SK-N-MC (cell line): Measurements from ENCODE around the gene SLC2A14.
"Not testable (repeated sequence)": the region's sequence is repeated elsewhere in the genome, so short reads cannot be mapped to it uniquely, and the experiment has no call there.

Experiments used
- EZH2 ChIP-seq: fragments of 200-600 bp; sonication (generic); IDR thresholded peaks from one replicate; pipeline ENCODE4 v1.6.1; 2017; ENCODE audit warnings: antibody characterized with exemption
- FOXP2 ChIP-seq: optimal IDR thresholded peaks from 2 replicates; pipeline ENCODE3; 2011; ENCODE audit warnings: mild to moderate bottlenecking, moderate library complexity; ENCODE audit not compliant: insufficient read depth; ENCODE audit errors: extremely low read length, control extremely low read depth
- POLR2AphosphoS5 ChIP-seq: IDR thresholded peaks from 2 replicates; pipeline ENCODE4 v1.6.1; 2012; ENCODE audit warnings: mild to moderate bottlenecking, low read depth, low read length, borderline replicate concordance

GRCh38 chr12:7902416-7902815 is 29.7 kb upstream of the SLC2A14 start:
- not testable (repeated sequence) for TF ChIP-seq EZH2, POLR2AphosphoS5, FOXP2
